ENCODE measurements around the gene LCN6.

DNA sequence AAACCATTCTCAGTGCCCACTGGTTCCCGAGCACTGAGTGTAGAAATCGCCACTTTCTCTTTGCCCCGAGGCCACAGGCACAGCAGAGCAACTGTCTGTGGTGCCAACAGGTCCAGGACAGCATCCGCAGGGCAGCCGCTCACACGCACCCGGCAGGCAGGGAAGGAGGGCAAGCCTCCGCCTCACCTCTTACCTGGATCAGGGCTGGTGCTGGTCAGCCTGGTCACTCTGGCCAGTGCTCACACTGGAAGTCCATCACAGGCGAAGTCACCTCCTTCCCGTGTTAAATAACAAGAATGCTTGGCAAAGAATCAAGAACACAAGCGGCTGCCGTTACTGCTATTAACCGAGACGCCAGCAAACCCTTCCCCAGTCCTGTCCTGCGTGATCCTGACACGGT lies 22.2 kb downstream of the LCN6 start:
- no peak for TF ChIP-seq POLR2A (IDR thresholded peaks at IDR 0.05)
- TF ChIP-seq, protein P1, sequence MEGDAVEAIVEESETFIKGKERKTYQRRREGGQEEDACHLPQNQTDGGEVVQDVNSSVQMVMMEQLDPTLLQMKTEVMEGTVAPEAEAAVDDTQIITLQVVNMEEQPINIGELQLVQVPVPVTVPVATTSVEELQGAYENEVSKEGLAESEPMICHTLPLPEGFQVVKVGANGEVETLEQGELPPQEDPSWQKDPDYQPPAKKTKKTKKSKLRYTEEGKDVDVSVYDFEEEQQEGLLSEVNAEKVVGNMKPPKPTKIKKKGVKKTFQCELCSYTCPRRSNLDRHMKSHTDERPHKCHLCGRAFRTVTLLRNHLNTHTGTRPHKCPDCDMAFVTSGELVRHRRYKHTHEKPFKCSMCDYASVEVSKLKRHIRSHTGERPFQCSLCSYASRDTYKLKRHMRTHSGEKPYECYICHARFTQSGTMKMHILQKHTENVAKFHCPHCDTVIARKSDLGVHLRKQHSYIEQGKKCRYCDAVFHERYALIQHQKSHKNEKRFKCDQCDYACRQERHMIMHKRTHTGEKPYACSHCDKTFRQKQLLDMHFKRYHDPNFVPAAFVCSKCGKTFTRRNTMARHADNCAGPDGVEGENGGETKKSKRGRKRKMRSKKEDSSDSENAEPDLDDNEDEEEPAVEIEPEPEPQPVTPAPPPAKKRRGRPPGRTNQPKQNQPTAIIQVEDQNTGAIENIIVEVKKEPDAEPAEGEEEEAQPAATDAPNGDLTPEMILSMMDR (IDR thresholded peaks at IDR 0.05): no peak
